MM.1S (cell line): Measurements from ENCODE around the gene ADGRV1.

ENCODE experiments used
- CTCF ChIP-seq: fragments of 300-600 bp; sonication (generic); IDR thresholded peaks from 2 replicates; pipeline ENCODE4 v1.5.1; 2016; ENCODE audit warnings: antibody characterized with exemption, low read length, mixed read lengths
- EZH2 ChIP-seq: fragments of 300-600 bp; sonication (generic); optimal IDR thresholded peaks from 2 replicates; pipeline ENCODE3; 2017; ENCODE audit warnings: low read depth, mild to moderate bottlenecking, antibody characterized with exemption, low read length, mixed read lengths

- TF ChIP-seq CTCF = no peak
- TF ChIP-seq EZH2 = no peak
Observed at GRCh38 chr5:90921418-90921973, 362.9 kb downstream of the ADGRV1 start.
